ENCODE data around the gene ST7. TPM values are rescaled to one million over a fixed set of nuclear protein-coding genes. Genes with fewer than 3 reads are reported as not detected.

The ST7 gene
- total and polyA plus RNA-seq, 2 experiments from 2014 or later = 9.9 to 18.3 TPM

DNA sequence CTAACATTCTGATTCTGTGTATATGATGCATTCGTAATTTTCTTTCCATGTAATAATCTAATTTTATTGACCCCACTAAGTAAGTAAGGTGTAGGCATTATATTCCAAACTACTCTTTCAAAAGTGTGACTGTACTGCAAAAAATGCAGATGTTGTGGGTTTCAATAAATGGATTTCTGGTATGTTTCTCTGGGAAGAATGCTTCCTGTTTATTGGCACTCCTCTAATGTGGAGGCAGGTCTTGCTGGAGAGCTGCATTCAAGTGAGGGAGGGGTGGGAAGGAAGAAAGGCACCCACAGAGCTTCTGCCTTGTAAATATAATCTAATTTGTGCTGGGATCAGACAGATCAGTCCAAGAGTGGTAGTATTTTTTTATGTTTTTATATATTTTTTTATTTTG is 23.9 kb downstream of the ST7 start:
- peaks cover 9% of the 10 kb centered on the region for H3K4me1 Mint-ChIP-seq
- no peak for DNase-seq (ENCODE audit: low spot score)
- no peak overlapping the region for H3K4me3 ChIP-seq

More for the DNA sequence above, 23.9 kb downstream of the ST7 start:
- Histone ChIP-seq H3K36me3 (ENCODE audit: insufficient read depth) (no peaks in the 10 kb centered on the region), H3K27ac (ENCODE audit: low read depth) (no peak overlapping the region), H3K79me2 (replicated peaks; ENCODE audit: insufficient read depth) (peaks cover 20% of the 10 kb centered on the region), H3K9me2 (ENCODE audit: insufficient read depth) (no peaks in the 10 kb centered on the region), H2AFZ (no peak overlapping the region), H3K4me1 (ENCODE audit: insufficient read depth) (peaks cover 4% of the 10 kb centered on the region; the same call in 1 of the 2 replicates), H3K27me3 (ENCODE audit: insufficient read depth) (no peaks in the 10 kb centered on the region), H4K20me1 (replicated peaks; ENCODE audit: insufficient read depth) (no peaks in the 10 kb centered on the region), H3F3A (replicated peaks; ENCODE audit: low read depth) (no peaks in the 10 kb centered on the region), H3K4me2 (no peak overlapping the region)
- Mint-ChIP-seq H3K27me3 (ENCODE audit: insufficient read depth, low read depth, poor library complexity) (peaks cover 1% of the 10 kb centered on the region), H3K4me3 (no peak overlapping the region), H3K27ac (no peak overlapping the region), H3K9me3 (peaks cover 4% of the 10 kb centered on the region), H3K36me3 (ENCODE audit: low read depth) (peaks cover 16% of the 10 kb centered on the region; the same call in 2 of the 3 replicates)
- no peak for ATAC-seq
- TF ChIP-seq, protein P1, sequence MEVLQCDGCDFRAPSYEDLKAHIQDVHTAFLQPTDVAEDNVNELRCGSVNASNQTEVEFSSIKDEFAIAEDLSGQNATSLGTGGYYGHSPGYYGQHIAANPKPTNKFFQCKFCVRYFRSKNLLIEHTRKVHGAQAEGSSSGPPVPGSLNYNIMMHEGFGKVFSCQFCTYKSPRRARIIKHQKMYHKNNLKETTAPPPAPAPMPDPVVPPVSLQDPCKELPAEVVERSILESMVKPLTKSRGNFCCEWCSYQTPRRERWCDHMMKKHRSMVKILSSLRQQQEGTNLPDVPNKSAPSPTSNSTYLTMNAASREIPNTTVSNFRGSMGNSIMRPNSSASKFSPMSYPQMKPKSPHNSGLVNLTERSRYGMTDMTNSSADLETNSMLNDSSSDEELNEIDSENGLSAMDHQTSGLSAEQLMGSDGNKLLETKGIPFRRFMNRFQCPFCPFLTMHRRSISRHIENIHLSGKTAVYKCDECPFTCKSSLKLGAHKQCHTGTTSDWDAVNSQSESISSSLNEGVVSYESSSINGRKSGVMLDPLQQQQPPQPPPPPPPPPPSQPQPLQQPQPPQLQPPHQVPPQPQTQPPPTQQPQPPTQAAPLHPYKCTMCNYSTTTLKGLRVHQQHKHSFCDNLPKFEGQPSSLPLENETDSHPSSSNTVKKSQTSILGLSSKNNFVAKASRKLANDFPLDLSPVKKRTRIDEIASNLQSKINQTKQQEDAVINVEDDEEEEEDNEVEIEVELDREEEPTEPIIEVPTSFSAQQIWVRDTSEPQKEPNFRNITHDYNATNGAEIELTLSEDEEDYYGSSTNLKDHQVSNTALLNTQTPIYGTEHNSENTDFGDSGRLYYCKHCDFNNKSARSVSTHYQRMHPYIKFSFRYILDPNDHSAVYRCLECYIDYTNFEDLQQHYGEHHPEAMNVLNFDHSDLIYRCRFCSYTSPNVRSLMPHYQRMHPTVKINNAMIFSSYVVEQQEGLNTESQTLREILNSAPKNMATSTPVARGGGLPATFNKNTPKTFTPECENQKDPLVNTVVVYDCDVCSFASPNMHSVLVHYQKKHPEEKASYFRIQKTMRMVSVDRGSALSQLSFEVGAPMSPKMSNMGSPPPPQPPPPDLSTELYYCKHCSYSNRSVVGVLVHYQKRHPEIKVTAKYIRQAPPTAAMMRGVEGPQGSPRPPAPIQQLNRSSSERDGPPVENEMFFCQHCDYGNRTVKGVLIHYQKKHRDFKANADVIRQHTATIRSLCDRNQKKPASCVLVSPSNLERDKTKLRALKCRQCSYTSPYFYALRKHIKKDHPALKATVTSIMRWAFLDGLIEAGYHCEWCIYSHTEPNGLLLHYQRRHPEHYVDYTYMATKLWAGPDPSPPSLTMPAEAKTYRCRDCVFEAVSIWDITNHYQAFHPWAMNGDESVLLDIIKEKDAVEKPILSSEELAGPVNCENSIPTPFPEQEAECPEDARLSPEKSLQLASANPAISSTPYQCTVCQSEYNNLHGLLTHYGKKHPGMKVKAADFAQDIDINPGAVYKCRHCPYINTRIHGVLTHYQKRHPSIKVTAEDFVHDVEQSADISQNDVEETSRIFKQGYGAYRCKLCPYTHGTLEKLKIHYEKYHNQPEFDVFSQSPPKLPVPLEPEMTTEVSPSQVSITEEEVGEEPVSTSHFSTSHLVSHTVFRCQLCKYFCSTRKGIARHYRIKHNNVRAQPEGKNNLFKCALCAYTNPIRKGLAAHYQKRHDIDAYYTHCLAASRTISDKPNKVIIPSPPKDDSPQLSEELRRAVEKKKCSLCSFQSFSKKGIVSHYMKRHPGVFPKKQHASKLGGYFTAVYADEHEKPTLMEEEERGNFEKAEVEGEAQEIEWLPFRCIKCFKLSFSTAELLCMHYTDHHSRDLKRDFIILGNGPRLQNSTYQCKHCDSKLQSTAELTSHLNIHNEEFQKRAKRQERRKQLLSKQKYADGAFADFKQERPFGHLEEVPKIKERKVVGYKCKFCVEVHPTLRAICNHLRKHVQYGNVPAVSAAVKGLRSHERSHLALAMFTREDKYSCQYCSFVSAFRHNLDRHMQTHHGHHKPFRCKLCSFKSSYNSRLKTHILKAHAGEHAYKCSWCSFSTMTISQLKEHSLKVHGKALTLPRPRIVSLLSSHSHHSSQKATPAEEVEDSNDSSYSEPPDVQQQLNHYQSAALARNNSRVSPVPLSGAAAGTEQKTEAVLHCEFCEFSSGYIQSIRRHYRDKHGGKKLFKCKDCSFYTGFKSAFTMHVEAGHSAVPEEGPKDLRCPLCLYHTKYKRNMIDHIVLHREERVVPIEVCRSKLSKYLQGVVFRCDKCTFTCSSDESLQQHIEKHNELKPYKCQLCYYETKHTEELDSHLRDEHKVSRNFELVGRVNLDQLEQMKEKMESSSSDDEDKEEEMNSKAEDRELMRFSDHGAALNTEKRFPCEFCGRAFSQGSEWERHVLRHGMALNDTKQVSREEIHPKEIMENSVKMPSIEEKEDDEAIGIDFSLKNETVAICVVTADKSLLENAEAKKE (CRISPR knock-in tag; IDR thresholded peaks at IDR 0.05) = no peak
- TF ChIP-seq CREB1 (CRISPR knock-in tag; IDR thresholded peaks at IDR 0.05; ENCODE audit: low read depth) (no peak), JUNB (IDR thresholded peaks at IDR 0.05; ENCODE audit: unreplicated experiment) (no peak), NANOG (IDR thresholded peaks at IDR 0.05; ENCODE audit: borderline replicate concordance) (no peak), ZNF331 (CRISPR knock-in tag; IDR thresholded peaks at IDR 0.05; ENCODE audit: low read depth) (no peak), POLR2AphosphoS5 (IDR thresholded peaks at IDR 0.05; ENCODE audit: low read depth) (no peak), EZH2phosphoT487 (IDR thresholded peaks at IDR 0.05; ENCODE audit: unreplicated experiment) (no peak), ZNF114 (CRISPR knock-in tag; IDR thresholded peaks at IDR 0.05) (no peak), CTCF (conservative IDR thresholded peaks at IDR 0.05; ENCODE audit: low read depth in 2 of 2) (no peak), EZH2 (IDR thresholded peaks at IDR 0.05; ENCODE audit: low read depth, unreplicated experiment) (no peak), STAT1 (IDR thresholded peaks at IDR 0.05; ENCODE audit: unreplicated experiment) (no peak), REST (IDR thresholded peaks at IDR 0.05; ENCODE audit: unreplicated experiment) (no peak)
- TF ChIP-seq, protein P2, sequence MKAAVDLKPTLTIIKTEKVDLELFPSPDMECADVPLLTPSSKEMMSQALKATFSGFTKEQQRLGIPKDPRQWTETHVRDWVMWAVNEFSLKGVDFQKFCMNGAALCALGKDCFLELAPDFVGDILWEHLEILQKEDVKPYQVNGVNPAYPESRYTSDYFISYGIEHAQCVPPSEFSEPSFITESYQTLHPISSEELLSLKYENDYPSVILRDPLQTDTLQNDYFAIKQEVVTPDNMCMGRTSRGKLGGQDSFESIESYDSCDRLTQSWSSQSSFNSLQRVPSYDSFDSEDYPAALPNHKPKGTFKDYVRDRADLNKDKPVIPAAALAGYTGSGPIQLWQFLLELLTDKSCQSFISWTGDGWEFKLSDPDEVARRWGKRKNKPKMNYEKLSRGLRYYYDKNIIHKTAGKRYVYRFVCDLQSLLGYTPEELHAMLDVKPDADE (IDR thresholded peaks at IDR 0.05) = no peak
